K562 (cell line): Measurements from ENCODE around the gene ARNT2. TPM values are rescaled to one million over a fixed set of nuclear protein-coding genes. Genes with fewer than 3 reads are reported as not detected.

Source experiments
- ESRRB ChIP-seq: fragments of 250-450 bp; sonication (Bioruptor Pico); IDR thresholded peaks from 2 replicates; pipeline ENCODE4 v1.5.0; 2020; ENCODE audit warnings: mild to moderate bottlenecking, moderate library complexity, borderline replicate concordance
- FIP1L1 ChIP-seq: fragments of 200-400 bp; formaldehyde crosslinking; IDR thresholded peaks from 2 replicates; pipeline ENCODE4 v1.6.1; 2018; ENCODE audit warnings: mild to moderate bottlenecking, low read depth, low read length; ENCODE audit not compliant: poor library complexity, severe bottlenecking
- HSF4 ChIP-seq: fragments of 250-450 bp; sonication (Bioruptor Pico); IDR thresholded peaks from 2 replicates; pipeline ENCODE4 v2.1.2; 2022; ENCODE audit warnings: mild to moderate bottlenecking, moderate library complexity, borderline replicate concordance
- MCM3 ChIP-seq: fragments of 450-650 bp; IDR thresholded peaks from 2 replicates; pipeline ENCODE4 v1.6.1; 2016
- NBN ChIP-seq: fragments of 450-650 bp; IDR thresholded peaks from 2 replicates; pipeline ENCODE4 v1.6.1; 2016; ENCODE audit warnings: low read depth, mild to moderate bottlenecking
- TEAD2 ChIP-seq: fragments of 450-650 bp; IDR thresholded peaks from 2 replicates; pipeline ENCODE4 v1.6.1; 2016; ENCODE audit warnings: missing genetic modification characterization, control low read depth, missing compliant biosample characterization
- ZBTB5 ChIP-seq: fragments of 450-650 bp; IDR thresholded peaks from 2 replicates; pipeline ENCODE4 v1.6.1; 2017; ENCODE audit warnings: antibody characterized with exemption
- ZKSCAN1 ChIP-seq: fragments of 150-350 bp; IDR thresholded peaks from 2 replicates; pipeline ENCODE4 v1.6.1; 2016; ENCODE audit warnings: low read depth, low read length
- polyA plus RNA-seq, 8 experiments: library from polyadenylated mRNA; depleted of rRNA in 4 of 8; stranded (reverse) in 5 of 8; unstranded in 3 of 8; fragments of >200 nt; fragmentation: Nextera tagmentation in 2 of 8; fragmentation: Illumina TruSeq in 1 of 8; extraction: Ambion mirVana in 2 of 8; extraction: Trizol in 1 of 8; gene quantifications; 2 replicates each; pipeline versions ENCODE4 v1.2.1 to v1.2.3, GENCODE V29; 2011 to 2014; ENCODE audit warnings: inconsistent platforms in 1 of 8, missing spikeins in 1 of 8
- total RNA-seq, 7 experiments: library from RNA; depleted of rRNA in 6 of 7; stranded (reverse); fragments of >200 nt in 6 of 7; fragmentation: Illumina TruSeq in 2 of 7; extraction: Trizol in 2 of 7; gene quantifications; 2 replicates each; pipeline versions ENCODE4 v1.2.1 to v1.2.3, GENCODE V29; 2011 to 2021; ENCODE audit warnings: low replicate concordance in 1 of 7
- TF ChIP-seq, protein P1 (sequence below): fragments of 250-450 bp; sonication (Bioruptor Pico); IDR thresholded peaks from 2 replicates; pipeline ENCODE4 v1.5.0; 2021; ENCODE audit warnings: mild to moderate bottlenecking, borderline replicate concordance
- TF ChIP-seq, protein P2 (sequence below): sonication (generic); formaldehyde crosslinking; IDR thresholded peaks from 2 replicates; pipeline ENCODE4 v1.8.0; 2022; ENCODE audit warnings: missing genetic modification reagents, mild to moderate bottlenecking, borderline replicate concordance

Gene ARNT2
- total and polyA plus RNA-seq, 9 of the 15 experiments (the other 6 are each of a cell fraction or from before 2014, with no cell fraction given), result 0.01 TPM; not detected in 8

GRCh38 chr15:80431635-80432344, 27.6 kb downstream of the ARNT2 start (continued):
- TF ChIP-seq, protein P1, sequence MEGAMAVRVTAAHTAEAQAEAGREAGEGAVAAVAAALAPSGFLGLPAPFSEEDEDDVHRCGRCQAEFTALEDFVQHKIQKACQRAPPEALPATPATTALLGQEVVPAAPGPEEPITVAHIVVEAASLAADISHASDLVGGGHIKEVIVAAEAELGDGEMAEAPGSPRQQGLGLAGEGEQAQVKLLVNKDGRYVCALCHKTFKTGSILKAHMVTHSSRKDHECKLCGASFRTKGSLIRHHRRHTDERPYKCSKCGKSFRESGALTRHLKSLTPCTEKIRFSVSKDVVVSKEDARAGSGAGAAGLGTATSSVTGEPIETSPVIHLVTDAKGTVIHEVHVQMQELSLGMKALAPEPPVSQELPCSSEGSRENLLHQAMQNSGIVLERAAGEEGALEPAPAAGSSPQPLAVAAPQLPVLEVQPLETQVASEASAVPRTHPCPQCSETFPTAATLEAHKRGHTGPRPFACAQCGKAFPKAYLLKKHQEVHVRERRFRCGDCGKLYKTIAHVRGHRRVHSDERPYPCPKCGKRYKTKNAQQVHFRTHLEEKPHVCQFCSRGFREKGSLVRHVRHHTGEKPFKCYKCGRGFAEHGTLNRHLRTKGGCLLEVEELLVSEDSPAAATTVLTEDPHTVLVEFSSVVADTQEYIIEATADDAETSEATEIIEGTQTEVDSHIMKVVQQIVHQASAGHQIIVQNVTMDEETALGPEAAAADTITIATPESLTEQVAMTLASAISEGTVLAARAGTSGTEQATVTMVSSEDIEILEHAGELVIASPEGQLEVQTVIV (CRISPR knock-in tag), result no peak
- TF ChIP-seq ZKSCAN1, result no peak
- no peak for TF ChIP-seq ZBTB5
- TF ChIP-seq, protein P2, sequence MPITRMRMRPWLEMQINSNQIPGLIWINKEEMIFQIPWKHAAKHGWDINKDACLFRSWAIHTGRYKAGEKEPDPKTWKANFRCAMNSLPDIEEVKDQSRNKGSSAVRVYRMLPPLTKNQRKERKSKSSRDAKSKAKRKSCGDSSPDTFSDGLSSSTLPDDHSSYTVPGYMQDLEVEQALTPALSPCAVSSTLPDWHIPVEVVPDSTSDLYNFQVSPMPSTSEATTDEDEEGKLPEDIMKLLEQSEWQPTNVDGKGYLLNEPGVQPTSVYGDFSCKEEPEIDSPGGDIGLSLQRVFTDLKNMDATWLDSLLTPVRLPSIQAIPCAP (CRISPR knock-in tag), result no peak
- no peak for TF ChIP-seq ESRRB (CRISPR knock-in tag)
- no peak for TF ChIP-seq HSF4 (CRISPR knock-in tag)
- no peak for TF ChIP-seq MCM3
- no peak for TF ChIP-seq FIP1L1
- no peak for TF ChIP-seq NBN
- TF ChIP-seq TEAD2 (tag), result no peak
- TF ChIP-seq, all 486 proteins: peak for 0
